Spleen (tissue), 11 donors: ENCODE results near the gene CYP2F1. TPM values are rescaled to one million over a fixed set of nuclear protein-coding genes. Genes with fewer than 3 reads are reported as not detected.

Experiments
- DNase-seq: peaks from one replicate; pipeline ENCODE4 v3.0.0-alpha.2; 2020
- H3K27ac ChIP-seq, 8 donors: fragments of 200-600 bp; sonication (generic) in 7 of 8; 1 replicate in 4 of 8; 2 replicates in 4 of 8; pipeline versions ENCODE4 v1.5.0 to v1.8.0; 2016 to 2021; ENCODE audit warnings: inconsistent platforms in 4 of 8, mild to moderate bottlenecking in 4 of 8, moderate library complexity in 1 of 8
- H3K27me3 ChIP-seq, 7 donors: fragments of 200-600 bp; sonication (generic) in 6 of 7; replicated peaks in 1 of 7; 1 replicate in 4 of 7; 2 replicates in 3 of 7; pipeline versions ENCODE4 v1.5.0 to v1.8.0; 2016 to 2021; ENCODE audit warnings: inconsistent platforms in 3 of 7, mild to moderate bottlenecking in 1 of 7
- H3K36me3 ChIP-seq, 6 donors: fragments of 200-600 bp; sonication (generic) in 5 of 6; 1 replicate in 4 of 6; 2 replicates in 2 of 6; pipeline versions ENCODE4 v1.5.0 to v1.8.0; 2016 to 2021; ENCODE audit warnings: inconsistent platforms in 2 of 6
- H3K4me1 ChIP-seq, 6 donors: fragments of 200-600 bp; sonication (generic) in 5 of 6; 1 replicate in 3 of 6; 2 replicates in 3 of 6; pipeline versions ENCODE4 v1.5.0 to v1.8.0; 2016 to 2021; ENCODE audit warnings: inconsistent platforms in 3 of 6
- H3K4me3 ChIP-seq, 8 donors: fragments of 200-600 bp; sonication (generic) in 7 of 8; 1 replicate in 4 of 8; 2 replicates in 4 of 8; pipeline versions ENCODE4 v1.5.0 to v1.8.0; 2016 to 2021; ENCODE audit warnings: inconsistent platforms in 4 of 8, mild to moderate bottlenecking in 4 of 8, moderate library complexity in 2 of 8
- H3K9me3 ChIP-seq, 8 donors: fragments of 200-600 bp; sonication (generic) in 7 of 8; 1 replicate in 4 of 8; 2 replicates in 4 of 8; pipeline versions ENCODE4 v1.5.0 to v1.8.0; 2016 to 2021; ENCODE audit warnings: inconsistent platforms in 4 of 8
- POLR2A ChIP-seq, 3 donors: fragments of 450-650 bp; IDR thresholded peaks; one replicate each; pipeline ENCODE4 v1.5.1; 2017; ENCODE audit warnings: antibody characterized with exemption in 3 of 3, mild to moderate bottlenecking in 1 of 3
- POLR2AphosphoS5 ChIP-seq, 3 donors: sonication (generic); formaldehyde crosslinking; IDR thresholded peaks; one replicate each; pipeline ENCODE4 v1.5.1; 2017; ENCODE audit warnings: antibody characterized with exemption in 3 of 3
- whole genome bisulfite sequencing, 5 donors: extraction: QIAGEN DNeasy Blood & Tissue Kit in 3 of 5; methylation state at CpG; one replicate each; pipeline versions ENCODE4 v1.1.5 to v1.1.7; 2013 to 2018; 5-methylcytosine and 5-hydroxymethylcytosine counted together
- intact Hi-C: fragments of 100-400 bp; cut with DNase I; formaldehyde crosslinking; loops from one replicate; pipeline ENCODE4 v1.15.0; 2023; ENCODE audit warnings: low total_unique reads
- polyA plus RNA-seq, 3 donors: library from polyadenylated mRNA; stranded (reverse); fragments of 200-250 nt; gene quantifications; one replicate each; pipeline ENCODE4 v1.2.1, GENCODE V29; 2013
- total RNA-seq, 7 donors: library from RNA; depleted of rRNA in 3 of 7; stranded (reverse); fragments of >200 nt in 3 of 7; fragmentation: NEBNext Ultra II Directional in 4 of 7; extraction: Animal tissue kit (Norgen Biotek cat#: 25700) in 4 of 7; gene quantifications; one replicate each; pipeline versions ENCODE4 v1.1.0 to v1.2.1, GENCODE V29; 2016 to 2021
- TF ChIP-seq, protein P1 (sequence below), 11 experiments: fragments of 200-600 bp in 7 of 11; fragments of 450-650 bp in 4 of 11; sonication (generic) in 4 of 11; IDR thresholded peaks in 8 of 11; conservative IDR thresholded peaks in 3 of 11; 1 replicate in 7 of 11; 2 replicates in 4 of 11; pipeline versions ENCODE4 v1.4.0 to v1.8.0; 2016 to 2021; ENCODE audit warnings: antibody characterized with exemption in 11 of 11, inconsistent platforms in 4 of 11, mild to moderate bottlenecking in 1 of 11
- donor health status: healthy with polysubstance abuse.
- donor health status: DM: no; HTN: no; CAD: no; lungs with moderate emphysema.
- donor health status: DM: no; HTN: no; CAD: no.
- donor health status: Bipolar disorder and iron deficiency.
- donor health status: healthy.
- donor health status: DM: no; HTN: no; CAD: no.
- donor health status: DM: yes; HTN: yes; CAD: no.

Gene CYP2F1
- total and polyA plus RNA-seq, 10 donors: not detected

DNA sequence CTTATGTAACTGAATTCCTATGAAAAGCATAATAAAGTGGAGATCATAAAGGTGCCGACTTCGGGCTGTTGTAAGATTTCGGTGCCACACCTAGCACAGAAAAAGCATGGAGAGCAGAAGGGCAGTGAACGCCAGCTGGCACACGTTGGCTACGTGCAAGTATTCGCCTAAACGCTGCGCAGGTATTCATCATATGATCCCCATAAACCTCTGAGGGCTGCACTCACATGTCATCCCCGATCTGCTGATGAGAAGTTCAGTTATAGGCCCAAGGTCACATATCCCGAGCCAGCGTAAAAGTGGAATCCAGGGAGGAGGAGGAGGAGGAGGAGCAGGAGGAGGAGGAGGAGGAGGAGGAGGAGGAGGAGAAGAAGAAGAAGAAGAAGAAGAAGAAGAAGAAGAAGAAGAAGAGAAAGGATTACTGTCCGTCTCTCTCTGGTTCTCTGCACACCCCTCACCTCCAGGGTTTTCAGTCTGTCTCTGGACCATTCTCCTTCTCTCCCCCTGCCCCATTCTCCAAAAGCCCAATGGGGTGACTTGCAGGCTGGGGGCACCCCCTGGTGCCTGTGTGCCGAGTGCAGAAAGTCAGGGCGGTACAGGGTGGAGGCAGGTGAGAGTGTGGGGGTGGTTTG lies 60.2 kb downstream of the CYP2F1 start:
- Histone ChIP-seq H3K4me3 (no peak overlapping the region), H3K36me3 (no peaks in the 10 kb centered on the region), H3K9me3 (no peaks in the 10 kb centered on the region), H3K27ac (no peak overlapping the region), H3K4me1 (peaks cover 0 to 18% (median 0%) of the 10 kb centered on the region in 6 donors), H3K27me3 (peaks cover 0 to 5% (median 0%) of the 10 kb centered on the region in 7 donors)
- WGBS, 5 donors: 86 to 91% (median 89%) methylated on average over 12 to 15 of the region's 15 CpGs
- DNase-seq: no peak
- intact Hi-C loops: no loop called here
- TF ChIP-seq POLR2A (IDR thresholded peaks at IDR 0.05) (no peak), POLR2AphosphoS5 (IDR thresholded peaks at IDR 0.05) (no peak)
- TF ChIP-seq, protein P1, sequence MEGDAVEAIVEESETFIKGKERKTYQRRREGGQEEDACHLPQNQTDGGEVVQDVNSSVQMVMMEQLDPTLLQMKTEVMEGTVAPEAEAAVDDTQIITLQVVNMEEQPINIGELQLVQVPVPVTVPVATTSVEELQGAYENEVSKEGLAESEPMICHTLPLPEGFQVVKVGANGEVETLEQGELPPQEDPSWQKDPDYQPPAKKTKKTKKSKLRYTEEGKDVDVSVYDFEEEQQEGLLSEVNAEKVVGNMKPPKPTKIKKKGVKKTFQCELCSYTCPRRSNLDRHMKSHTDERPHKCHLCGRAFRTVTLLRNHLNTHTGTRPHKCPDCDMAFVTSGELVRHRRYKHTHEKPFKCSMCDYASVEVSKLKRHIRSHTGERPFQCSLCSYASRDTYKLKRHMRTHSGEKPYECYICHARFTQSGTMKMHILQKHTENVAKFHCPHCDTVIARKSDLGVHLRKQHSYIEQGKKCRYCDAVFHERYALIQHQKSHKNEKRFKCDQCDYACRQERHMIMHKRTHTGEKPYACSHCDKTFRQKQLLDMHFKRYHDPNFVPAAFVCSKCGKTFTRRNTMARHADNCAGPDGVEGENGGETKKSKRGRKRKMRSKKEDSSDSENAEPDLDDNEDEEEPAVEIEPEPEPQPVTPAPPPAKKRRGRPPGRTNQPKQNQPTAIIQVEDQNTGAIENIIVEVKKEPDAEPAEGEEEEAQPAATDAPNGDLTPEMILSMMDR (IDR thresholded peaks at IDR 0.05 in 8 of 11, conservative IDR thresholded peaks at IDR 0.05 in 3 of 11): no peak

- 24 to 30% (median 26%) methylated on average over 14 of the region's 14 CpGs for WGBS, 5 donors
These were observed 61.9 kb downstream of the CYP2F1 start for GRCh38 chr19:41175801-41176777.

More at GRCh38 chr19:41175801-41176777, 61.9 kb downstream of the CYP2F1 start:
- Histone ChIP-seq H3K9me3 (no peaks in the 10 kb centered on the region), H3K4me1 (peaks cover 0 to 18% (median 0%) of the 10 kb centered on the region in 6 donors), H3K27ac (peak overlapping the region in 3 of 8 donors; percentile 30 to 56 (median 34)), H3K4me3 (no peak overlapping the region), H3K36me3 (no peaks in the 10 kb centered on the region), H3K27me3 (no peaks in the 10 kb centered on the region)
- intact Hi-C loops: no loop called here
- DNase-seq: no peak
- TF ChIP-seq POLR2AphosphoS5 (IDR thresholded peaks at IDR 0.05): no peak
- TF ChIP-seq POLR2A (IDR thresholded peaks at IDR 0.05): no peak
- TF ChIP-seq, protein P1 (IDR thresholded peaks at IDR 0.05 in 8 of 11, conservative IDR thresholded peaks at IDR 0.05 in 3 of 11): no peak

Other genes starting within 250 kb of the CYP2F1 start
- gene CYP2A7, start 232.2 kb upstream of the CYP2F1 start, total RNA-seq: not detected
- not detected for gene CYP2A7, start 232.2 kb upstream of the CYP2F1 start, polyA plus RNA-seq
- not detected for gene CYP2B6, start 123.2 kb upstream of the CYP2F1 start, total RNA-seq
- not detected for gene CYP2B6, start 123.2 kb upstream of the CYP2F1 start, polyA plus RNA-seq
- not detected for gene CYP2A13, start 26.0 kb upstream of the CYP2F1 start, total RNA-seq
- gene CYP2A13, start 26.0 kb upstream of the CYP2F1 start, polyA plus RNA-seq: not detected
- 10 to 100 TPM in 4 of 7 donors, 1 to 10 TPM in 3; 3.8 to 22.4 (median 10.4) TPM for gene CYP2S1, start 78.8 kb downstream of the CYP2F1 start, total RNA-seq
- gene CYP2S1, start 78.8 kb downstream of the CYP2F1 start, polyA plus RNA-seq: under 1 TPM; 0.62 to 0.93 (median 0.83) TPM
- 100 to 1,000 TPM in 3 of 7 donors, 10 to 100 TPM in 4; 48.4 to 135 (median 87.5) TPM for gene AXL, start 104.8 kb downstream of the CYP2F1 start, total RNA-seq
- gene AXL, start 104.8 kb downstream of the CYP2F1 start, polyA plus RNA-seq: 1 to 10 TPM; 2.3 to 8.3 (median 5.0) TPM
- gene HNRNPUL1, start 149.9 kb downstream of the CYP2F1 start, total RNA-seq: 100 to 1,000 TPM; 161 to 213 (median 178) TPM
- gene HNRNPUL1, start 149.9 kb downstream of the CYP2F1 start, polyA plus RNA-seq: 100 to 1,000 TPM in 1 of 3 donors, 10 to 100 TPM in 2; 53.9 to 102 (median 64.4) TPM
- gene CCDC97, start 195.7 kb downstream of the CYP2F1 start, total RNA-seq: 10 to 100 TPM; 20.5 to 38.2 (median 29.7) TPM
- gene CCDC97, start 195.7 kb downstream of the CYP2F1 start, polyA plus RNA-seq: 10 to 100 TPM; 12.7 to 18.9 (median 14.5) TPM
- 100 to 1,000 TPM in 6 of 7 donors, 10 to 100 TPM in 1; 79.3 to 147 (median 130) TPM for gene TGFB1, start 239.5 kb downstream of the CYP2F1 start, total RNA-seq
- gene TGFB1, start 239.5 kb downstream of the CYP2F1 start, polyA plus RNA-seq: 10 to 100 TPM; 23.0 to 56.0 (median 25.2) TPM
- 10 to 100 TPM in 1 of 7 donors, 1 to 10 TPM in 6; 7.5 to 10.2 (median 8.4) TPM for gene B9D2, start 249.7 kb downstream of the CYP2F1 start, total RNA-seq
- 10 to 100 TPM in 2 of 3 donors, 1 to 10 TPM in 1; 8.6 to 11.9 (median 10.5) TPM for gene B9D2, start 249.7 kb downstream of the CYP2F1 start, polyA plus RNA-seq